ENCODE results near the gene SND1.

DNA sequence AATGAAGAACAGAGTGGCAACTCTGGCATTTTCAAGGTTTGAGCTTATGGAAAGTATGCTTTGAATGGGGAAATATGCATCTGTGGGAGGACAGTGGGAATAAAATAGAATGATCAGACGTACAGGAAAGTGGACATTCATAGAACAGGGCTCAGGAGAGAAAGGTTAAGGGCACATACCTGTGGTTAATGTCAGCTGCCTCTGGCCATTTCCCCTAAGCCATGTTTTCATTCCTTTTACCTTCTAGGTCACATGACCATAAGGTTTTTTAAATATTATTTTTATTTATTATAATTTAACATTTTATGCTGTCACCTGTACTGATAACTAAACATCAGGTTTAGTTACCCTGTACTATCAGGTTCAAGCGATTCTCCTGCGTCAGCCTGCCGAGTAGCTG, 326.4 kb downstream of the SND1 start:
- TF ChIP-seq POLR2A (IDR thresholded peaks at IDR 0.05; ENCODE audit: low read depth, low read length) (no peak), MAFK (IDR thresholded peaks at IDR 0.05; ENCODE audit: low read depth, low read length) (no peak), SMC3 (IDR thresholded peaks at IDR 0.05; ENCODE audit: low read depth, low read length) (no peak), RCOR1 (IDR thresholded peaks at IDR 0.05; ENCODE audit: insufficient replicate concordance, low read length) (no peak), RAD21 (IDR thresholded peaks at IDR 0.05; ENCODE audit: low read length) (no peak), CHD1 (IDR thresholded peaks at IDR 0.05; ENCODE audit: low read depth, low read length) (no peak), RFX5 (IDR thresholded peaks at IDR 0.05; ENCODE audit: low read depth, low read length) (no peak), MXI1 (IDR thresholded peaks at IDR 0.05; ENCODE audit: borderline replicate concordance, low read depth, low read length) (no peak), BHLHE40 (IDR thresholded peaks at IDR 0.05; ENCODE audit: low read depth, low read length) (no peak), FOS (IDR thresholded peaks at IDR 0.05; ENCODE audit: low read depth, low read length) (no peak), MAZ (IDR thresholded peaks at IDR 0.05; ENCODE audit: borderline replicate concordance, low read depth, low read length) (no peak)
- TF ChIP-seq, protein P1, sequence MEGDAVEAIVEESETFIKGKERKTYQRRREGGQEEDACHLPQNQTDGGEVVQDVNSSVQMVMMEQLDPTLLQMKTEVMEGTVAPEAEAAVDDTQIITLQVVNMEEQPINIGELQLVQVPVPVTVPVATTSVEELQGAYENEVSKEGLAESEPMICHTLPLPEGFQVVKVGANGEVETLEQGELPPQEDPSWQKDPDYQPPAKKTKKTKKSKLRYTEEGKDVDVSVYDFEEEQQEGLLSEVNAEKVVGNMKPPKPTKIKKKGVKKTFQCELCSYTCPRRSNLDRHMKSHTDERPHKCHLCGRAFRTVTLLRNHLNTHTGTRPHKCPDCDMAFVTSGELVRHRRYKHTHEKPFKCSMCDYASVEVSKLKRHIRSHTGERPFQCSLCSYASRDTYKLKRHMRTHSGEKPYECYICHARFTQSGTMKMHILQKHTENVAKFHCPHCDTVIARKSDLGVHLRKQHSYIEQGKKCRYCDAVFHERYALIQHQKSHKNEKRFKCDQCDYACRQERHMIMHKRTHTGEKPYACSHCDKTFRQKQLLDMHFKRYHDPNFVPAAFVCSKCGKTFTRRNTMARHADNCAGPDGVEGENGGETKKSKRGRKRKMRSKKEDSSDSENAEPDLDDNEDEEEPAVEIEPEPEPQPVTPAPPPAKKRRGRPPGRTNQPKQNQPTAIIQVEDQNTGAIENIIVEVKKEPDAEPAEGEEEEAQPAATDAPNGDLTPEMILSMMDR (conservative IDR thresholded peaks at IDR 0.05; ENCODE audit: low read depth, low read length) = no peak
- TF ChIP-seq, protein P2, sequence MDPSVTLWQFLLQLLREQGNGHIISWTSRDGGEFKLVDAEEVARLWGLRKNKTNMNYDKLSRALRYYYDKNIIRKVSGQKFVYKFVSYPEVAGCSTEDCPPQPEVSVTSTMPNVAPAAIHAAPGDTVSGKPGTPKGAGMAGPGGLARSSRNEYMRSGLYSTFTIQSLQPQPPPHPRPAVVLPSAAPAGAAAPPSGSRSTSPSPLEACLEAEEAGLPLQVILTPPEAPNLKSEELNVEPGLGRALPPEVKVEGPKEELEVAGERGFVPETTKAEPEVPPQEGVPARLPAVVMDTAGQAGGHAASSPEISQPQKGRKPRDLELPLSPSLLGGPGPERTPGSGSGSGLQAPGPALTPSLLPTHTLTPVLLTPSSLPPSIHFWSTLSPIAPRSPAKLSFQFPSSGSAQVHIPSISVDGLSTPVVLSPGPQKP (IDR thresholded peaks at IDR 0.05; ENCODE audit: borderline replicate concordance, low read depth, low read length) = no peak
- TF ChIP-seq, protein P3, sequence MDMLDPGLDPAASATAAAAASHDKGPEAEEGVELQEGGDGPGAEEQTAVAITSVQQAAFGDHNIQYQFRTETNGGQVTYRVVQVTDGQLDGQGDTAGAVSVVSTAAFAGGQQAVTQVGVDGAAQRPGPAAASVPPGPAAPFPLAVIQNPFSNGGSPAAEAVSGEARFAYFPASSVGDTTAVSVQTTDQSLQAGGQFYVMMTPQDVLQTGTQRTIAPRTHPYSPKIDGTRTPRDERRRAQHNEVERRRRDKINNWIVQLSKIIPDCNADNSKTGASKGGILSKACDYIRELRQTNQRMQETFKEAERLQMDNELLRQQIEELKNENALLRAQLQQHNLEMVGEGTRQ (IDR thresholded peaks at IDR 0.05; ENCODE audit: low read depth, low read length) = no peak
